Measurements from ENCODE around the gene ITGB1. TPM values are rescaled to one million over a fixed set of nuclear protein-coding genes. Genes with fewer than 3 reads are reported as not detected.

ITGB1 gene
- total and polyA plus RNA-seq, 2 of the 8 experiments (the other 6 are each of a cell fraction or from before 2014, with no cell fraction given): 82.7 to 321 TPM

- DNase-seq (ENCODE audit: low read depth in 1 of 2, low spot score in 2 of 2): no peak
- TF ChIP-seq KDM1A (IDR thresholded peaks at IDR 0.05; ENCODE audit: borderline replicate concordance, low read length): no peak
- no peak for TF ChIP-seq GTF2F1 (IDR thresholded peaks at IDR 0.05; ENCODE audit: borderline replicate concordance, low read depth, low read length)
- TF ChIP-seq HDAC2 (IDR thresholded peaks at IDR 0.05; ENCODE audit: borderline replicate concordance in 1 of 2, low read depth in 2 of 2, low read length in 2 of 2): no peak
- TF ChIP-seq USF2 (IDR thresholded peaks at IDR 0.05; ENCODE audit: low read length): no peak
- TF ChIP-seq SIN3A (conservative IDR thresholded peaks at IDR 0.05 in 1 of 2, IDR thresholded peaks at IDR 0.05 in 1 of 2; ENCODE audit: low read depth in 1 of 2, low read length in 2 of 2): no peak
- TF ChIP-seq CEBPB (IDR thresholded peaks at IDR 0.05; ENCODE audit: low read depth, low read length): no peak
- TF ChIP-seq SP2 (IDR thresholded peaks at IDR 0.05; ENCODE audit: low read length): no peak
- no peak for TF ChIP-seq POLR2A (IDR thresholded peaks at IDR 0.05; ENCODE audit: control extremely low read depth in 1 of 2, low read depth in 2 of 2, low read length in 2 of 2)
- no peak for TF ChIP-seq TBP (IDR thresholded peaks at IDR 0.05; ENCODE audit: low read depth, low read length)
- no peak for TF ChIP-seq SRF (IDR thresholded peaks at IDR 0.05; ENCODE audit: low read depth, low read length)
- no peak for TF ChIP-seq YY1 (IDR thresholded peaks at IDR 0.05; ENCODE audit: low read depth, low read length)
- TF ChIP-seq POLR2AphosphoS5 (IDR thresholded peaks at IDR 0.05; ENCODE audit: low read depth, low read length): no peak
- TF ChIP-seq BCL11A (IDR thresholded peaks at IDR 0.05; ENCODE audit: low read depth in 2 of 2, low read length in 2 of 2): no peak
- TF ChIP-seq CTBP2 (IDR thresholded peaks at IDR 0.05; ENCODE audit: borderline replicate concordance, insufficient read depth, insufficient read length, low read length): no peak
Measured at GRCh38 chr10:32972460-32972859, 14.4 kb upstream of the ITGB1 start.

More at GRCh38 chr10:32972460-32972859, 14.4 kb upstream of the ITGB1 start:
- Histone ChIP-seq H4K5ac (ENCODE audit: insufficient read length, low read depth, low read length) (peak overlapping the region; percentile 28), H3K18ac (ENCODE audit: extremely low read depth, low read length) (no peak overlapping the region), H3K23me2 (ENCODE audit: low read depth, low read length) (no peaks in the 10 kb centered on the region), H2BK120ac (replicated peaks; ENCODE audit: low read depth, low read length) (peak overlapping the region; percentile 10), H4K8ac (ENCODE audit: extremely low read depth, insufficient read depth, low read length) (no peak overlapping the region), H2BK12ac (ENCODE audit: low read depth, low read length) (no peak overlapping the region), H3K4ac (replicated peaks; ENCODE audit: insufficient read length, low read depth, low read length) (no peak overlapping the region), H2BK20ac (ENCODE audit: low read length) (no peak overlapping the region), H2BK15ac (ENCODE audit: low read length) (no peak overlapping the region), H3K23ac (ENCODE audit: insufficient read length) (no peak overlapping the region), H3K27ac (ENCODE audit: low read depth, low read length) (no peak overlapping the region), H3K36me3 (ENCODE audit: control insufficient read depth in 2 of 4, insufficient read depth in 4 of 4, low read length in 3 of 4) (no peaks in the 10 kb centered on the region), H3K79me1 (ENCODE audit: low read depth, low read length) (no peaks in the 10 kb centered on the region), H3K9ac (replicated peaks in 1 of 4; ENCODE audit: extremely low read depth in 1 of 4, low read depth in 3 of 4, low read length in 3 of 4) (no peak overlapping the region), H4K20me1 (replicated peaks in 1 of 2; ENCODE audit: control insufficient read depth in 1 of 2, insufficient read depth in 2 of 2, low read length in 2 of 2) (no peaks in the 10 kb centered on the region), H2AK5ac (ENCODE audit: low read depth, low read length) (no peak overlapping the region), H4K91ac (replicated peaks; ENCODE audit: insufficient read length, low read length) (no peak overlapping the region), H2AFZ (ENCODE audit: low read length) (peak overlapping the region; percentile 85; the same call in 1 of the 2 replicates), H3K9me3 (ENCODE audit: insufficient read depth in 2 of 2, low read depth in 1 of 2, low read length in 1 of 2) (no peaks in the 10 kb centered on the region), H3K14ac (ENCODE audit: insufficient read length) (no peak overlapping the region), H3K56ac (replicated peaks; ENCODE audit: insufficient read length, low read depth, low read length) (no peak overlapping the region), H3K79me2 (ENCODE audit: control insufficient read depth in 1 of 2, insufficient read depth in 2 of 2, low read length in 2 of 2) (no peaks in the 10 kb centered on the region), H3K4me3 (ENCODE audit: extremely low read depth in 1 of 4, insufficient read depth in 2 of 4, low read depth in 3 of 4, low read length in 4 of 4) (no peak overlapping the region), H3K4me2 (ENCODE audit: insufficient read depth in 1 of 2, low read depth in 2 of 2, low read length in 2 of 2) (no peak overlapping the region), H3K4me1 (replicated peaks in 1 of 4; ENCODE audit: control insufficient read depth in 3 of 4, insufficient read depth in 4 of 4, low read length in 3 of 4) (peaks cover 4 to 11% (median 8%) of the 10 kb centered on the region in 4 experiments; a peak in 4 of 7 replicates), H3K27me3 (replicated peaks in 1 of 4; ENCODE audit: control insufficient read depth in 3 of 4, extremely low read depth in 1 of 4, insufficient read depth in 3 of 4, low read length in 3 of 4) (no peaks in the 10 kb centered on the region), H2BK5ac (ENCODE audit: low read depth, low read length) (no peak overlapping the region)
- POLR2A ChIA-PET (ENCODE audit: partially characterized antibody): interaction anchor here (1.0 to 2.5 kb wide), 5 partner anchors 8 to 34 kb away, joined by 3 to 7 read pairs (median 5); partner anchors contain the start of gene ITGB1
- FAIRE-seq: peak; percentile 76
- WGBS, 2 experiments (ENCODE audit: extremely low coverage in 1 of 2, insufficient coverage in 1 of 2, insufficient read length in 1 of 2, insufficient replicate concordance in 2 of 2, low coverage in 1 of 2, low lambda C conversion rate in 2 of 2, missing lambda C conversion rate in 1 of 2): 59% methylated on average over 4 of the region's 4 CpGs; no CpG with 5 or more reads in 1 of the 2 experiments
- CTCF ChIA-PET (ENCODE audit: partially characterized antibody): no interaction called here

Data from H1 (cell line).